PC-9 (cell line): ENCODE data around the gene IRS2.

Experiments
- EZH2 ChIP-seq: fragments of 200-600 bp; sonication (generic); IDR thresholded peaks from 2 replicates; pipeline ENCODE4 v1.8.0; 2017; ENCODE audit warnings: antibody characterized with exemption, low read depth
- TF ChIP-seq, protein P1 (sequence below): fragments of 200-600 bp; sonication (generic); conservative IDR thresholded peaks from 2 replicates; pipeline ENCODE4 v1.6.1; 2017; ENCODE audit warnings: mixed run types, antibody characterized with exemption, mild to moderate bottlenecking, moderate library complexity

DNA sequence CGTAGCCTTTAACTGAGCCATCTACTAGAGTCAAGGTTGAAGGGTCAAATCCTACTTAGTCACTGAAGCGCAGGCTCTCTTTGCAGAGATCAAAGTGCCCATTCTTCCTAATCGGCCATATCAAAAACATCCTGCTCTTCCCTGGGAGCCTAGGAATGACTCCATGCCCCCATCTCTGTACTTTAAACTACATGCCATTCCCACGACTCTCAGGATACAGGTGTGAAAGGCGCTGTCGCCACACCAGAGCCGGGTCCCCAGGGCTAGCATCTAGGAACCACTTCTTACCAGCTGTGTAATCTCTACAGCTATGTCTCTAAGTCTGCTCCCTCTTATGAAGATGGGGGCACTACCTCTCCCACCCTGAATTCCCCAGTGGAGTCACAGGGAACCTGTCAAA lies 22.3 kb downstream of the IRS2 start:
- TF ChIP-seq, protein P1, sequence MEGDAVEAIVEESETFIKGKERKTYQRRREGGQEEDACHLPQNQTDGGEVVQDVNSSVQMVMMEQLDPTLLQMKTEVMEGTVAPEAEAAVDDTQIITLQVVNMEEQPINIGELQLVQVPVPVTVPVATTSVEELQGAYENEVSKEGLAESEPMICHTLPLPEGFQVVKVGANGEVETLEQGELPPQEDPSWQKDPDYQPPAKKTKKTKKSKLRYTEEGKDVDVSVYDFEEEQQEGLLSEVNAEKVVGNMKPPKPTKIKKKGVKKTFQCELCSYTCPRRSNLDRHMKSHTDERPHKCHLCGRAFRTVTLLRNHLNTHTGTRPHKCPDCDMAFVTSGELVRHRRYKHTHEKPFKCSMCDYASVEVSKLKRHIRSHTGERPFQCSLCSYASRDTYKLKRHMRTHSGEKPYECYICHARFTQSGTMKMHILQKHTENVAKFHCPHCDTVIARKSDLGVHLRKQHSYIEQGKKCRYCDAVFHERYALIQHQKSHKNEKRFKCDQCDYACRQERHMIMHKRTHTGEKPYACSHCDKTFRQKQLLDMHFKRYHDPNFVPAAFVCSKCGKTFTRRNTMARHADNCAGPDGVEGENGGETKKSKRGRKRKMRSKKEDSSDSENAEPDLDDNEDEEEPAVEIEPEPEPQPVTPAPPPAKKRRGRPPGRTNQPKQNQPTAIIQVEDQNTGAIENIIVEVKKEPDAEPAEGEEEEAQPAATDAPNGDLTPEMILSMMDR: no peak
- no peak for TF ChIP-seq EZH2
